Progenitor cell of endocrine pancreas (in vitro differentiated cells): ENCODE data around the gene CCSAP. TPM values are rescaled to one million over a fixed set of nuclear protein-coding genes. Genes with fewer than 3 reads are reported as not detected.

ENCODE experiments used
- DNase-seq: peaks from one replicate; pipeline ENCODE4 v3.0.0; 2021; ENCODE audit warnings: low spot score; ENCODE audit not compliant: unreplicated experiment
- H3K27ac Mint-ChIP-seq: 2 replicates; pipeline ENCODE4 v1.8.0; 2021; ENCODE audit warnings: mild to moderate bottlenecking, moderate library complexity, mixed read lengths
- H3K27me3 Mint-ChIP-seq: 2 replicates; pipeline ENCODE4 v1.8.0; 2021; ENCODE audit warnings: mixed read lengths
- H3K36me3 Mint-ChIP-seq: 2 replicates; pipeline ENCODE4 v1.8.0; 2022; ENCODE audit warnings: mixed read lengths; ENCODE audit not compliant: insufficient read depth
- H3K4me1 Mint-ChIP-seq: 2 replicates; pipeline ENCODE4 v1.8.0; 2021; ENCODE audit warnings: low read depth, mixed read lengths
- H3K4me3 Mint-ChIP-seq: 2 replicates; pipeline ENCODE4 v1.8.0; 2021; ENCODE audit warnings: low read depth, mild to moderate bottlenecking, moderate library complexity, mixed read lengths
- H3K9me3 Mint-ChIP-seq: 2 replicates; pipeline ENCODE4 v1.8.0; 2021; ENCODE audit warnings: low read depth, mixed read lengths
- CTCF ChIP-seq: fragments of 200-600 bp; sonication (generic); IDR thresholded peaks from one replicate; pipeline ENCODE4 v1.5.0; 2021; ENCODE audit warnings: antibody characterized with exemption, mild to moderate bottlenecking; ENCODE audit not compliant: unreplicated experiment
- long read RNA-seq: library from polyadenylated mRNA; unstranded; transcript quantifications from one replicate; pipeline ENCODE4 v2.0.0, GENCODE V29; 2020
- total RNA-seq: library from RNA; stranded (reverse); gene quantifications from 2 replicates; pipeline ENCODE4 v1.2.1, GENCODE V29; 2021

CCSAP gene
- 10.5 and 10.9 TPM in 2 replicates for total RNA-seq
- long read RNA-seq, partial matches to known transcripts: 0 of 3 reads
- long read RNA-seq, other reads (novel, unspliced or antisense): 3 of 3 reads

- no peak for DNase-seq
- peak within 1 kb of the TSS; percentile 77 for H3K27ac Mint-ChIP-seq
- peaks cover 34% of the 10 kb centered on the region for H3K27me3 Mint-ChIP-seq
- TF ChIP-seq CTCF: no peak
- no peaks in the 10 kb centered on the region for H3K36me3 Mint-ChIP-seq
- peaks cover 22% of the 10 kb centered on the region for H3K4me1 Mint-ChIP-seq
- H3K4me3 Mint-ChIP-seq: peak within 1 kb of the TSS; percentile 97
- H3K9me3 Mint-ChIP-seq: no peaks in the 10 kb centered on the region
These were observed at the start of gene CCSAP for GRCh38 chr1:229342656-229343569. Gene CCSAP (minus strand): TSS chr1:229343047. CDS start chr1:229342465, 582 bp downstream.

- no peak overlapping the region for H3K4me3 Mint-ChIP-seq
- no peaks in the 10 kb centered on the region for H3K4me1 Mint-ChIP-seq
- no peak overlapping the region for H3K27ac Mint-ChIP-seq
- TF ChIP-seq CTCF: no peak
- H3K9me3 Mint-ChIP-seq: no peaks in the 10 kb centered on the region
- no peaks in the 10 kb centered on the region for H3K36me3 Mint-ChIP-seq
- H3K27me3 Mint-ChIP-seq: peaks cover 2% of the 10 kb centered on the region
- DNase-seq: no peak
These were observed 47.3 kb upstream of the CCSAP start for GRCh38 chr1:229390130-229390529.

- Mint-ChIP-seq H3K27ac (no peak overlapping the region), H3K9me3 (no peaks in the 10 kb centered on the region), H3K27me3 (peaks cover 2% of the 10 kb centered on the region), H3K4me3 (no peak overlapping the region), H3K36me3 (no peaks in the 10 kb centered on the region), H3K4me1 (no peaks in the 10 kb centered on the region)
- TF ChIP-seq CTCF: no peak
- DNase-seq: no peak
These were observed 46.2 kb upstream of the CCSAP start for GRCh38 chr1:229388897-229389580.

GRCh38 chr1:229385853-229386456, 43.1 kb upstream of the CCSAP start:
- Mint-ChIP-seq H3K27ac (peak overlapping the region; percentile 16), H3K36me3 (no peaks in the 10 kb centered on the region), H3K9me3 (no peaks in the 10 kb centered on the region), H3K4me1 (no peaks in the 10 kb centered on the region), H3K4me3 (no peak overlapping the region), H3K27me3 (peaks cover 6% of the 10 kb centered on the region)
- no peak for DNase-seq
- no peak for TF ChIP-seq CTCF

- Mint-ChIP-seq H3K4me3 (no peak overlapping the region), H3K27ac (no peak overlapping the region), H3K36me3 (no peaks in the 10 kb centered on the region), H3K27me3 (peaks cover 16% of the 10 kb centered on the region), H3K9me3 (no peaks in the 10 kb centered on the region), H3K4me1 (peaks cover 2% of the 10 kb centered on the region)
- no peak for TF ChIP-seq CTCF
- no peak for DNase-seq
These were observed 42.0 kb upstream of the CCSAP start for GRCh38 chr1:229384822-229385221.
